ENCODE results near the gene TTF2.
"Not testable (repeated sequence)": the region's sequence is repeated elsewhere in the genome, so short reads cannot be mapped to it uniquely, and the experiment has no call there.

The TTF2 gene

GRCh38 chr1:117092594-117092993 is 32.5 kb downstream of the TTF2 start:
- DNase-seq (ENCODE audit: extremely low read depth in 1 of 2, low read depth in 1 of 2) = no peak

- no peak for DNase-seq (ENCODE audit: extremely low read depth in 1 of 2, low read depth in 1 of 2)
Measured at GRCh38 chr1:117093091-117093534, 33.0 kb downstream of the TTF2 start.

- no peak for DNase-seq (ENCODE audit: extremely low read depth in 1 of 2, low read depth in 1 of 2)
Measured at GRCh38 chr1:117093870-117094621, 33.9 kb downstream of the TTF2 start.

GRCh38 chr1:117094841-117095604 is 34.9 kb downstream of the TTF2 start:
- DNase-seq (ENCODE audit: extremely low read depth in 1 of 2, low read depth in 1 of 2) = no peak

GRCh38 chr1:117096951-117097408 is 36.9 kb downstream of the TTF2 start:
- no peak for DNase-seq (ENCODE audit: extremely low read depth in 1 of 2, low read depth in 1 of 2)

GRCh38 chr1:117097443-117097842 is 37.3 kb downstream of the TTF2 start:
- no peak for DNase-seq (ENCODE audit: extremely low read depth in 1 of 2, low read depth in 1 of 2)

- DNase-seq (ENCODE audit: extremely low read depth in 1 of 2, low read depth in 1 of 2) = no peak
Measured at GRCh38 chr1:117098287-117098890, 38.3 kb downstream of the TTF2 start.

GRCh38 chr1:117101334-117101733 is 41.2 kb downstream of the TTF2 start:
- no peak for DNase-seq (ENCODE audit: extremely low read depth in 1 of 2, low read depth in 1 of 2)

GRCh38 chr1:117101858-117102257 is 41.7 kb downstream of the TTF2 start:
- not testable (repeated sequence) for DNase-seq (ENCODE audit: extremely low read depth in 1 of 2, low read depth in 1 of 2)

- DNase-seq (ENCODE audit: extremely low read depth in 1 of 2, low read depth in 1 of 2) = no peak
Measured at GRCh38 chr1:117104986-117105385, 44.9 kb downstream of the TTF2 start.

GRCh38 chr1:117105722-117106121 is 45.6 kb downstream of the TTF2 start:
- no peak for DNase-seq (ENCODE audit: extremely low read depth in 1 of 2, low read depth in 1 of 2)

- DNase-seq (ENCODE audit: extremely low read depth in 1 of 2, low read depth in 1 of 2) = no peak
Measured at GRCh38 chr1:117106478-117106877, 46.4 kb downstream of the TTF2 start.

- DNase-seq (ENCODE audit: extremely low read depth in 1 of 2, low read depth in 1 of 2) = no peak
Measured at GRCh38 chr1:117107364-117107763, 47.2 kb downstream of the TTF2 start.

- DNase-seq (ENCODE audit: extremely low read depth in 1 of 2, low read depth in 1 of 2) = no peak
Measured at GRCh38 chr1:117110774-117111173, 50.6 kb downstream of the TTF2 start.

GRCh38 chr1:117112047-117112717 is 52.1 kb downstream of the TTF2 start:
- DNase-seq (ENCODE audit: extremely low read depth in 1 of 2, low read depth in 1 of 2) = no peak

GRCh38 chr1:117113199-117113598 is 53.1 kb downstream of the TTF2 start:
- DNase-seq (ENCODE audit: extremely low read depth in 1 of 2, low read depth in 1 of 2) = no peak

- DNase-seq (ENCODE audit: extremely low read depth in 1 of 2, low read depth in 1 of 2) = no peak
Measured at GRCh38 chr1:117114877-117115276, 54.8 kb downstream of the TTF2 start.

- no peak for DNase-seq (ENCODE audit: extremely low read depth in 1 of 2, low read depth in 1 of 2)
Measured at GRCh38 chr1:117116090-117116783, 56.1 kb downstream of the TTF2 start.

GRCh38 chr1:117116784-117117130 is 56.6 kb downstream of the TTF2 start:
- no peak for DNase-seq (ENCODE audit: extremely low read depth in 1 of 2, low read depth in 1 of 2)

GRCh38 chr1:117117697-117118096 is 57.6 kb downstream of the TTF2 start:
- no peak for DNase-seq (ENCODE audit: extremely low read depth in 1 of 2, low read depth in 1 of 2)

GRCh38 chr1:117118137-117118536 is 58.0 kb downstream of the TTF2 start:
- no peak for DNase-seq (ENCODE audit: extremely low read depth in 1 of 2, low read depth in 1 of 2)

Data from activated CD8-positive, alpha-beta memory T cell treated with anti-CD3 and anti-CD28 coated beads for 1 hour (primary cell).